GM18861 (cell line): ENCODE data around the gene APOLD1.
A peak's percentile ranks its signal among the peaks of the same experiment; 100 is the strongest.
"Not testable (repeated sequence)": the region's sequence is repeated elsewhere in the genome, so short reads cannot be mapped to it uniquely, and the experiment has no call there.

Experiments
- ATAC-seq: cut with Tn5 transposase; IDR thresholded peaks from one replicate; pipeline ENCODE4 v1.9.1; 2021; ENCODE audit not compliant: unreplicated experiment

Gene APOLD1

DNA sequence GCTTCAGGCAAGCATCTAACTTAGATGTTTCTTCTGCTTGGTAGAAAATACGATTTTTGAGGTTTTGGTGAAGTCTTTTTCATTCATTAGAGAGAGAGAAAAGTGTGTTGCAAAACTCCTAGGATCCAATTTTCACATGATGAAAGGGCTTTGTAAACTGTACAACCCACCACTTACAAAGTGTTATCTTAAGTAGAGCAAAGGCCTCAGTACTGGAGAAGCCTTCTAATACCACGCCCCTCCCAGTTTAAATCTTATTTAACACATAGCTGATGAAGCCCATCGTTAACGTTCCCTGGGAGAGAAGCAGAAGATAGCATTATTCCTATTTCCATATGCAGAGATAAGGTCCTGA, 869 bp downstream of the APOLD1 start:
- no peak for ATAC-seq

GRCh38 chr12:12786706-12787601, 1.5 kb downstream of the APOLD1 start:
- ATAC-seq: peak; percentile 74

GRCh38 chr12:12788131-12788530, 2.7 kb downstream of the APOLD1 start:
- no peak for ATAC-seq

DNA sequence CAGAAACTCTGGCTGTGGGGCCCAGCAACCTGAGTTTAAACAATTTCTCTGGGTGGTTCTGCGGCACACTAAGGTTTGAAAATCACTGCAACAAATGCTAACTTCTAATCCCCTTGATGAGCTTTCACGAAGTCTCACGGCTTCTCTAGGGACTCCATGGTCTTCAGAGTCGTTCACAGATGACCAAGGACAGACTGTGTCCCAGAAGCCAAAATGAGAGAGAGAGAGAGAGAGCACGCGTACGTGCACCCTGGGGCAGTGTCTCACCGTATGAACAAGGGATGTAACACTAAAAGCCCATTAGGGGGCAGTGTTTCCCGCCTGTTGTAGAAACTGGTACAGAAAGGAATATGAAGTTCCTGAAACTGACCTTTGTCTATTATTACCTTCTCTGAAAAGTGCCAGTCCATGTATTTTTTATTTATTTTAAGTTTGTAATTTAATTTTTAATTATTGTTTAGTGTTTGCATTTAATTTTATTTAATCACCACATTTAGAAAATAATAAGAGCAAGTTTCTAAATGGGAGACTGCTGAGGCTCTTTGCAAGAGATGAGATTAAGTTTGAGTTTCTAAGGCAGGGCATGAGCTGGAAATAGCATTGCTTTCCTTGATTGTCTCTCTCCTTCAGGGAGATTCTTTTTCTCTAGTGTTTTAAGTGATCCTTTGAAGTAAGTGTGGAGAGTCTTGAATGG, 3.4 kb downstream of the APOLD1 start:
- peak; percentile 55 for ATAC-seq

DNA sequence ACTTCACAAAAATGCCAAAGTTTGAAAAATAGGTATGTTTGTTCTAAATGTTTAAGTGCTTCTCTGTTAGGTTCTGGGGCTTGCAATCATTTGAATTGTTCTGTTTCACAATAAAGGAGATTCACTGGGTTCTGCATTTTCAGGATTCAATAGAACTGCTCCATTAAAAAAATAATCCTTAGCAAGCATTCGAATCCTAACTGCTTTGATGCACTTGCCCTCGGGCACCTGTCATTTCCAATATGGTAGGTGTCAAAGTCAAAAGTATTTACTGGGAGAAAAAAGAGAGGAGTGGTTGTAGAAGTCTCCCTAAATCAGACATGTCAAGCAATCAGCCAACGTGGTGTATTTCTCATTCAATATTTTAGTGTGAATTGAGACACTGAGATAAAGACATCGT, 5.5 kb downstream of the APOLD1 start:
- no peak for ATAC-seq

- ATAC-seq: no peak
These were observed 6.4 kb downstream of the APOLD1 start for GRCh38 chr12:12791756-12792369.

GRCh38 chr12:12792421-12792820, 7.0 kb downstream of the APOLD1 start:
- no peak for ATAC-seq

GRCh38 chr12:12794686-12795085, 9.2 kb downstream of the APOLD1 start:
- ATAC-seq: no peak

GRCh38 chr12:12796171-12796570, 10.7 kb downstream of the APOLD1 start:
- ATAC-seq: no peak

- ATAC-seq: no peak
These were observed 11.7 kb downstream of the APOLD1 start for GRCh38 chr12:12796928-12797793.

- no peak for ATAC-seq
These were observed 12.3 kb downstream of the APOLD1 start for GRCh38 chr12:12797794-12798152.

- no peak for ATAC-seq
These were observed 13.0 kb downstream of the APOLD1 start for GRCh38 chr12:12798480-12798879.

DNA sequence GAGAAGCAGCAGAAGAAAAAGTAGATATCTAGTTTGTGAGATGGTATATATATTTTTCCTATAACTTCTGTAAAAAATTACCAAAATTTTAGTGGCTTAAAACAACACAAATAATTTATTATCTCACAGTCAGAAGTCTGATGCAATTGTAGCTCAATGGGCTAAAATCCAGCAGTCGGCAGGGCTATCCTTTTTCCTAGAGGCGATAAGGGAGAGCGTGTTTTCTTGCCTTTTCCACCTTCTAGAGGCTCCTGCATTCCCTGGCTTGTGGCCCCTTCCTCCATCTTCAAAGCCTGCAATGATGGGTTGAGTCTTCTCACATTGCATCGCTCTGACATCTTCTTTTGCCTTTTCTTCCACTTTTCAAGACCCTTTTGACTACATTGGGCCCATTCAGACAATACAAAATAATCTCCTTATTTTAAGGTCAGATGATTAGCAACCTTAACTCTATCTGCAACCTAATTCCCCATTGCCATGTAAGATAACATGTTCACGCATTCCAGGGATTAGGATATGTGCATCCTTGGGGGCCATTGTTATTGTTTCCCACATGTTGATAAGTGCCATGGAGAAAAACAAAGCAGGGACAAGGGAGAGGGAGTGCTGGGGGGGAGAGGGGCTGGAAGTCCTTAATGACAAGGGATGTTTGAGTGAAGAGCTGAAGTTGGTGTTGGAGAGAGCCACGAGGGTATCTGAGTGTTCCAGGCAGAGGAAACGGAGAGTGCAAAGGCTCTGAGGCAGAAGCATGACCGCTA, 13.9 kb downstream of the APOLD1 start:
- no peak for ATAC-seq

DNA sequence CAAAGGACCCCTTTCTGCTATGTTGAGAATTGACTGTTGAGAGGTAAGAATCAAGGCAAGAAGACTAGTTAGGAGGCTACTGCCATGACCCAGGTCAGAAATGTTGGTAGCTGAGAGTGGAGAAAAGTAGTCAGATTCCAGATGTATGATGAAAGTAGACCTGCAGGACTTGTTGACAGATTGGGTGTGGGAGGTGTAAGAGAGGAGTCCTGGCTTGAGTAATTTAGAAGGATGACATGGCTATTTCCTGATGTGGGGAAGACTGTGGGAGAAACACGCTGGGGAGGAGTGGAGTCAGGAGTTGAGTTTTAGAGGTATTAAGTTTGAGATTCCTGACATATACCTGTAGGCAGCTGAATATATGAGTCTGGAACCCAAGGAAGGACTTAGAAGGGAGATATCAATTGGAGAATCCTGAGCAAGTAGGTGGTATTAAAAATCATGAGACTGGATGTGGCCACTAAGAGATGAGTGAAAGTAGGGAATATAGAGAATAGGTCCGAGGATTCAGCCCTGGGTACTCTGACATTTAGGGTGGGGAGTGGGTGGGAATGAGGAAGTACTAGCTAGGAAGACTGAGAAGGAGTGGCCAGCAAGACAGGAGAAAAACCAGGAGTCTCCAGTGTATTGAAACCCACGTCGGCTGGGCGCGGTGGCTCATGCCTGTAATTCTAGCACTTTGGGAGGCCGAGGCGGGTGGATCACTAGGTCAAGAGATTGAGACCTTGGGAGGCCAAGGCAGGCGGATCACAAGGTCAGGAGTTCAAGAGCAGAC, 15.1 kb downstream of the APOLD1 start:
- no peak for ATAC-seq

- ATAC-seq: not testable (repeated sequence)
These were observed 16.2 kb downstream of the APOLD1 start for GRCh38 chr12:12801656-12802055.

- ATAC-seq: peak; percentile 74
These were observed 17.7 kb downstream of the APOLD1 start for GRCh38 chr12:12803186-12803585.

- no peak for ATAC-seq
These were observed 18.6 kb downstream of the APOLD1 start for GRCh38 chr12:12804011-12804410.

- ATAC-seq: no peak
These were observed 19.0 kb downstream of the APOLD1 start for GRCh38 chr12:12804432-12804886.

DNA sequence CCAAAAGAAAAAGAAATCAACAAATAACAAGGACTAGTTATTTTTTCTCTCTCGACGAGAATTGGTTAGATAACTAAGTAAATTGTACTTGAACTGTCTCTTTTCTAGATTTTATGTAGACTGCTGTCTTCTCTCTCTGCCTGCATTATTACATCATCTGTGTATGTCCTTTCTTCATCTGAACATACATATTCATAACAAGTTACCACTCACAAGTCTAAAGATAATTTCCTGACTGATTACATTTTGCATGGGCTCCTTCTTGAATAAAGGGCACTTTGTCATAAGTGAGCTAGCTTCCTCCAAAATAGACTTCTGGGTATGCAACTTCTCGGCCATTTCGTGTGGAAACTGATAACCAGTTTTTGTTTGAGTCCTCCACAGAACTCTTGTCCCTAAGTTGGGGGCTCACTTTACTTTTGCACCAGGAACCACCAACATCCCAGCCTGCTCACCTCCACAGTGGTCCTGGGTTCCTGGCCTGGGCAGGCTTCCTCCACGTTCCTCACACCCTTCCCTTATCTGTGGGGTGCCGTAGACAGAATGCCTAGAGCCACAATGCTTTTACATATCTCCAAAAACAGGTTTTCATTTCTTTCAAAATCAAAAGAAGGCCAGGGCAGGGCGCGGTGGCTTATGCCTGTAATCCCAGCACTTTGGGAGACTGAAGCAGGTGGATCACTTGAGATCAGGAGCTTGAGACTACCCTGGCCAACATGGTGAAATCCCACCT, 21.5 kb downstream of the APOLD1 start:
- ATAC-seq: no peak
